ENCODE data around the gene TDP1.

GRCh38 chr14:89996963-89997362 lies 41.2 kb downstream of the TDP1 start:
- no peak for TF ChIP-seq CTCF (IDR thresholded peaks at IDR 0.05; ENCODE audit: low read depth, low read length)
- no peak for TF ChIP-seq POLR2A (IDR thresholded peaks at IDR 0.05; ENCODE audit: extremely low read depth, insufficient read length)
- TF ChIP-seq MAX (IDR thresholded peaks at IDR 0.05; ENCODE audit: low read depth, low read length), result no peak

Data from NB4 (cell line).